BLaER1 treated with 17β-estradiol and CSF1 and Interleukin-3, amounts not matched to agents 10 nM and 100 nM (cell line): ENCODE measurements around the gene SCGB1C1.

ENCODE experiments used
- H3K27ac ChIP-seq, 11 experiments: shearing (Covaris generic); formaldehyde crosslinking; 2 replicates each; pipeline ENCODE4 v1.8.1; 2022
- H3K27me3 ChIP-seq, 11 experiments: shearing (Covaris generic); formaldehyde crosslinking; 2 replicates each; pipeline ENCODE4 v1.8.1; 2022
- H3K36me3 ChIP-seq, 11 experiments: shearing (Covaris generic); formaldehyde crosslinking; 2 replicates each; pipeline ENCODE4 v1.8.1; 2022
- H3K4me1 ChIP-seq, 10 experiments: shearing (Covaris generic); formaldehyde crosslinking; 2 replicates each; pipeline ENCODE4 v1.8.1; 2022
- H3K4me2 ChIP-seq, 11 experiments: shearing (Covaris generic); formaldehyde crosslinking; 2 replicates each; pipeline ENCODE4 v1.8.1; 2022
- H3K4me3 ChIP-seq, 10 experiments: shearing (Covaris generic); formaldehyde crosslinking; 2 replicates each; pipeline ENCODE4 v1.8.1; 2022
- H3K9ac ChIP-seq, 11 experiments: shearing (Covaris generic); formaldehyde crosslinking; 2 replicates each; pipeline ENCODE4 v1.8.1; 2022
- H3K9me3 ChIP-seq, 11 experiments: shearing (Covaris generic); formaldehyde crosslinking; replicated peaks in 1 of 11; 2 replicates each; pipeline ENCODE4 v1.8.1; 2022
- H4K20me1 ChIP-seq, 11 experiments: shearing (Covaris generic); formaldehyde crosslinking; 2 replicates each; pipeline ENCODE4 v1.8.1; 2022
- Cebpa-rat ChIP-seq, 11 experiments: shearing (Covaris generic); IDR thresholded peaks; 2 replicates each; pipeline ENCODE4 v1.8.1; 2022

The SCGB1C1 gene

DNA sequence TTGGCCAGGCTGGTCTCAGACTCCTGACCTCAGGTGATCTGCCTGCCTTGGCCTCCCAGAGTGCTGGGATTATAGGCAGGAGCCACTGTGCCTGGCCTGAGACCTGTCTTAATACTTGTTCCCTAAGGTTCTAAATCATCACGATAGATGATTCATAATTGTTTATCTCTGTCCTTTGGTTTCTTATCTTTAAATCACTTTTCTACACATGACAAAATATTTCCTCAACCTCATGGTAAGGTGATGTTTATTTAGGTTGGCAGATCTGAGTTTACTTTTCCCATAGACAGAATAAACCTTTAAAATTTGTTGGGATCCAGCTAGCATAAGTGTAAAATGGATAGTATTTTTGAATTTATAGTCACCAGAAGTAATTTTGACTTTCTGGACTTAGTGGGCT, 47.4 kb downstream of the SCGB1C1 start:
- Histone ChIP-seq H3K36me3 (peaks cover 60 to 72% (median 67%) of the 10 kb centered on the region in 11 experiments), H3K4me1 (peaks cover 20 to 29% (median 23%) of the 10 kb centered on the region in 10 experiments), H3K27me3 (no peaks in the 10 kb centered on the region), H3K4me3 (no peak overlapping the region), H3K9me3 (no peaks in the 10 kb centered on the region), H3K27ac (no peak overlapping the region), H3K4me2 (no peak overlapping the region), H4K20me1 (peaks cover 0 to 62% (median 52%) of the 10 kb centered on the region in 11 experiments; a peak in 17 of 22 replicates), H3K9ac (no peak overlapping the region; a peak in 1 of 22 replicates)
- TF ChIP-seq Cebpa-rat (IDR thresholded peaks at IDR 0.05): no peak

DNA sequence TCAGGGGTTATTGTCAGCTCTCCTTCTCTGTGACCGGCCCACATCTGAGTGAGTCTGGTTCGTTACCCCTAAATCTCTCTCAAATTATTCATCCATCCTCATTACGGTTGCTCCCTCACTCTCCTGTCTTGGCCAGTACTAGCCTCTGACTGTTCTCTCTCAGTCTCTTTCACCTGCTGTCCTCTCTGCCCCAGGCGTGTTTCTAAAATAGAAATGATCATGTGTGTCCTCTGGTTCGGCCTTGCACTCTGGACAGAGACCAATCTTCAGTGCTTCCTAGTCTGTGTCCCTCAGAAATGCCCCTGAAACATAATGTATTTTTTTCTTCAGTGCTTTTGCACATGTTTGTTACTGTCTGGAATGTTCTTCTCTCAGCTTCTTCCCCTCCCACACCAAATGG, 48.8 kb downstream of the SCGB1C1 start:
- H3K27ac ChIP-seq: no peak overlapping the region
- H4K20me1 ChIP-seq: peaks cover 0 to 71% (median 52%) of the 10 kb centered on the region in 11 experiments; a peak in 17 of 22 replicates
- no peak overlapping the region for H3K4me3 ChIP-seq
- TF ChIP-seq Cebpa-rat (IDR thresholded peaks at IDR 0.05): no peak
- no peaks in the 10 kb centered on the region for H3K9me3 ChIP-seq
- no peak overlapping the region for H3K4me2 ChIP-seq
- peaks cover 14 to 25% (median 19%) of the 10 kb centered on the region in 10 experiments for H3K4me1 ChIP-seq
- no peaks in the 10 kb centered on the region for H3K27me3 ChIP-seq
- peak overlapping the region in 7 of 11 experiments; percentile 3 to 45 (median 15); a peak in 7 of 22 replicates for H3K9ac ChIP-seq
- peaks cover 73 to 85% (median 80%) of the 10 kb centered on the region in 11 experiments for H3K36me3 ChIP-seq
